Measurements from ENCODE around the gene MAZ. TPM values are rescaled to one million over a fixed set of nuclear protein-coding genes. Genes with fewer than 3 reads are reported as not detected.

Gene MAZ
- total RNA-seq, 1 experiment from 2014 or later: 426 TPM

- H3K4me1 ChIP-seq (ENCODE audit: control insufficient read depth, insufficient read depth, low read length): no peaks in the 10 kb centered on the region
- CTCF ChIA-PET: no interaction called here
- TF ChIP-seq TCF7L2 (IDR thresholded peaks at IDR 0.05; ENCODE audit: low read depth, low read length) (no peak), SIN3A (IDR thresholded peaks at IDR 0.05; ENCODE audit: borderline replicate concordance, insufficient read depth, low read depth, low read length) (no peak), POLR2AphosphoS5 (IDR thresholded peaks at IDR 0.05; ENCODE audit: low read depth, low read length) (no peak), REST (IDR thresholded peaks at IDR 0.05; ENCODE audit: insufficient read depth in 1 of 2, low read depth in 2 of 2, low read length in 1 of 2) (no peak)
- TF ChIP-seq, protein P1, sequence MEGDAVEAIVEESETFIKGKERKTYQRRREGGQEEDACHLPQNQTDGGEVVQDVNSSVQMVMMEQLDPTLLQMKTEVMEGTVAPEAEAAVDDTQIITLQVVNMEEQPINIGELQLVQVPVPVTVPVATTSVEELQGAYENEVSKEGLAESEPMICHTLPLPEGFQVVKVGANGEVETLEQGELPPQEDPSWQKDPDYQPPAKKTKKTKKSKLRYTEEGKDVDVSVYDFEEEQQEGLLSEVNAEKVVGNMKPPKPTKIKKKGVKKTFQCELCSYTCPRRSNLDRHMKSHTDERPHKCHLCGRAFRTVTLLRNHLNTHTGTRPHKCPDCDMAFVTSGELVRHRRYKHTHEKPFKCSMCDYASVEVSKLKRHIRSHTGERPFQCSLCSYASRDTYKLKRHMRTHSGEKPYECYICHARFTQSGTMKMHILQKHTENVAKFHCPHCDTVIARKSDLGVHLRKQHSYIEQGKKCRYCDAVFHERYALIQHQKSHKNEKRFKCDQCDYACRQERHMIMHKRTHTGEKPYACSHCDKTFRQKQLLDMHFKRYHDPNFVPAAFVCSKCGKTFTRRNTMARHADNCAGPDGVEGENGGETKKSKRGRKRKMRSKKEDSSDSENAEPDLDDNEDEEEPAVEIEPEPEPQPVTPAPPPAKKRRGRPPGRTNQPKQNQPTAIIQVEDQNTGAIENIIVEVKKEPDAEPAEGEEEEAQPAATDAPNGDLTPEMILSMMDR (IDR thresholded peaks at IDR 0.05): no peak
- H3K4me3 ChIP-seq (ENCODE audit: low read depth in 2 of 2, low read length in 2 of 2): no peak overlapping the region
- H3K9me3 ChIP-seq (ENCODE audit: control insufficient read depth, insufficient read depth, low read depth, low read length): no peaks in the 10 kb centered on the region
- intact Hi-C loops (cut with micrococcal nuclease; ENCODE audit: unreplicated experiment): no loop called here
- H3K27me3 ChIP-seq (ENCODE audit: control insufficient read depth, insufficient read depth, low read length): no peaks in the 10 kb centered on the region
- POLR2A ChIA-PET: no interaction called here
- H3K27ac ChIP-seq (ENCODE audit: low read length): no peak overlapping the region
- BruUV-seq (replicated peaks): no TSS peak
- in situ Hi-C loops (cut with HindIII; ENCODE audit: low pct_unique_long_range_greater_than_20kb, low sequenced_read_pairs): no loop called here
- DNase-seq (ENCODE audit: low read depth, low spot score) (no peak), ATAC-seq (no peak)
- H3K36me3 ChIP-seq (ENCODE audit: control insufficient read depth, insufficient read depth, low read length): no peaks in the 10 kb centered on the region
Observed at GRCh38 chr16:29774730-29775129, 31.6 kb upstream of the MAZ start.

GRCh38 chr16:29775742-29776408 lies 30.5 kb upstream of the MAZ start:
- no peaks in the 10 kb centered on the region for H3K36me3 ChIP-seq (ENCODE audit: control insufficient read depth, insufficient read depth, low read length)
- no peaks in the 10 kb centered on the region for H3K4me1 ChIP-seq (ENCODE audit: control insufficient read depth, insufficient read depth, low read length)
- no peak overlapping the region for H3K27ac ChIP-seq (ENCODE audit: low read length)
- TF ChIP-seq SIN3A (IDR thresholded peaks at IDR 0.05; ENCODE audit: borderline replicate concordance, insufficient read depth, low read depth, low read length): no peak
- TF ChIP-seq TCF7L2 (IDR thresholded peaks at IDR 0.05; ENCODE audit: low read depth, low read length): no peak
- TF ChIP-seq REST (IDR thresholded peaks at IDR 0.05; ENCODE audit: insufficient read depth in 1 of 2, low read depth in 2 of 2, low read length in 1 of 2): no peak
- TF ChIP-seq POLR2AphosphoS5 (IDR thresholded peaks at IDR 0.05; ENCODE audit: low read depth, low read length): no peak
- TF ChIP-seq, protein P1 (IDR thresholded peaks at IDR 0.05): no peak
- intact Hi-C loops (cut with micrococcal nuclease; ENCODE audit: unreplicated experiment) (no loop called here), in situ Hi-C loops (cut with HindIII; ENCODE audit: low pct_unique_long_range_greater_than_20kb, low sequenced_read_pairs) (no loop called here)
- ChIA-PET POLR2A (no interaction called here), CTCF (interaction anchor here (0.6 kb wide), 1 partner anchor 17 kb away, joined by 3 read pairs; no protein-coding TSS in a partner anchor)
- DNase-seq (ENCODE audit: low read depth, low spot score) (no peak), ATAC-seq (no peak)
- no peak overlapping the region for H3K4me3 ChIP-seq (ENCODE audit: low read depth in 2 of 2, low read length in 2 of 2)
- H3K9me3 ChIP-seq (ENCODE audit: control insufficient read depth, insufficient read depth, low read depth, low read length): no peaks in the 10 kb centered on the region
- no peaks in the 10 kb centered on the region for H3K27me3 ChIP-seq (ENCODE audit: control insufficient read depth, insufficient read depth, low read length)
- no TSS peak for BruUV-seq (replicated peaks)
